Mucosa of stomach (tissue), 1 donor: ENCODE data around the gene TWIST2.

Source experiments
- H3K27me3 ChIP-seq: one replicate; pipeline ENCODE4 v1.7.0; 2013; ENCODE audit warnings: mild to moderate bottlenecking, low read length; ENCODE audit not compliant: control insufficient read depth, insufficient read depth
- H3K36me3 ChIP-seq: one replicate; pipeline ENCODE4 v1.7.0; 2013; ENCODE audit warnings: low read length; ENCODE audit not compliant: control insufficient read depth, insufficient read depth
- H3K4me1 ChIP-seq: one replicate; pipeline ENCODE4 v1.7.0; 2013; ENCODE audit warnings: mild to moderate bottlenecking, low read length; ENCODE audit not compliant: control insufficient read depth, insufficient read depth
- H3K4me3 ChIP-seq: one replicate; pipeline ENCODE4 v1.7.0; 2013; ENCODE audit warnings: low read length
- H3K9ac ChIP-seq: one replicate; pipeline ENCODE4 v1.7.0; 2013; ENCODE audit warnings: mild to moderate bottlenecking, low read length, moderate library complexity
- H3K9me3 ChIP-seq: one replicate; pipeline ENCODE4 v1.7.0; 2013; ENCODE audit warnings: mild to moderate bottlenecking, low read length, moderate library complexity; ENCODE audit not compliant: control insufficient read depth
- donor health status: Pancreatic carcinoma.

Gene TWIST2

DNA sequence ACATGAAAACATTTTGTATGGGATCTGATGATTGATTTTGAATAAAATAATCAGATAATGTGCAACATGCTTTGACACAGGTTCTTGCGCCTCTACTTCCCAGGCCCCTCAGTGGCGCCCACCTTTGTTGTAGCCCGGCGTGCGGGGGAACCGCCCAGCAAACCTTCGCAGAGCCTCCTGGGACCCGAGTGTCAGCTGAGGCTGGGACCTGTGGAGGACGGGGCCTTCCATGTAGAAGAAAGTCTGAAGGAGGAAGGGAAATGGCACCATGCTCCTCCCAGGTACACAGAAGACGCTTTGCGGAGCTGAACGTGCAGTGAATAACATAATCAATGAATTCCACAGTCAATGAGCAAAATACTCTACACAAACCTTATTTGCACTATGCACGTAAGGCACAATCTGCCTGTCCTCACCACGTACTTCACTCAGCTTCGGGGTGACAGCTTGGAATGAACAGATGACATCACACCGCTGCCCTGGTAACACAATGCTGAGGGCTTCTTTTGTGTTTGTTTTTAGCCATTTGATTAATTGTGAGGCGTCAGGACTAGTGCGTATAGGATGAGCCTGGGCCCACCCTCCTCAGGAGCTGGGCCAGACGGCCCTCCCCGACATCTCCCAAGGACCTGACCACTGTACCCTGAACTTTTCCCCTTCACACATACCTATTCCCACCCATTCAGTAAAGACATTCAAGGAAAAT is 78.1 kb downstream of the TWIST2 start:
- Histone ChIP-seq H3K4me3 (no peak overlapping the region), H3K9ac (no peak overlapping the region), H3K27me3 (peaks cover 3% of the 10 kb centered on the region), H3K36me3 (no peaks in the 10 kb centered on the region), H3K9me3 (no peaks in the 10 kb centered on the region), H3K4me1 (no peaks in the 10 kb centered on the region)

DNA sequence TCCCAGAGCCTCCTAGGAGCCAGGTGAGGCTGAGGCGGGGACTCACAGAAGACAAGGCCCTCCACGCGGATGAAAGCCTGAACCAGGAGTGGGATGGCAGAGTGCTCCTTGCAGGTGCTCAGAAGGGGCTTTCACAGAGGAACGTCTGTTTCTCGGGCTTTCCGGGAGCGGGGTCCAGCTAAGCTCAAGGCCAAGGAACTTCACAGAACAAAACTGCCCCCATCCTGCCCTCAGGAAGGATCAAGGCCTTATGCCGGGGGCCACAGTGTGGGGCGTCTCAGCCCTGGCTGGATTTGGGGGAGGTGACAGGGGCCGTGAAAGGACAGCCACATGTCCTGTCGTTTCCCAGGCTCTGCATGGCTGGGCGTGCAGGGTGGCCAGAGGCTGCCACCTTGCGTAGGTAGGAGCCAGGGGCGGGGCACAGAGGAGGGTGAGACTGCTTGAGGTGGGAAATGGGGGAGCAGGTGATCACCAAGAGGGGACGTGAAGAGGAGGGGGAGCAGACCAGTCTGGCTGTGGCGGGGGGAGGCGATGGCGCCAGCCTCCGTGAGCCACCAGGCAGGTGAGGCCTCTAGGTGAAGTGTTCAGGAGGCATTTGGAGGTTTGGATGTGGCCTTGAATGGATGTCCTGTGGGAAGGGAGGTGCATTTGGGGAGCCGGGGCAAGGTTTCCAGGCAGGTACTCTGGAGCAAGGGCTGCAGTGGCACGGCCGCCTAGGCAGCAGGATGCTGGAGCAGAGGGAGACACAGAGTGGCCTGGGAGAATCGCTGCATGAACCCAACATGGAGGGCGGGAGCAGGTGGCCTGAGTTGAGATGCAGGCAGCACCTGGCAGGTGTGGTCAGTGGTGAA is 79.1 kb downstream of the TWIST2 start:
- Histone ChIP-seq H3K9ac (no peak overlapping the region), H3K36me3 (no peaks in the 10 kb centered on the region), H3K4me3 (no peak overlapping the region), H3K4me1 (no peaks in the 10 kb centered on the region), H3K27me3 (peaks cover 3% of the 10 kb centered on the region), H3K9me3 (no peaks in the 10 kb centered on the region)

DNA sequence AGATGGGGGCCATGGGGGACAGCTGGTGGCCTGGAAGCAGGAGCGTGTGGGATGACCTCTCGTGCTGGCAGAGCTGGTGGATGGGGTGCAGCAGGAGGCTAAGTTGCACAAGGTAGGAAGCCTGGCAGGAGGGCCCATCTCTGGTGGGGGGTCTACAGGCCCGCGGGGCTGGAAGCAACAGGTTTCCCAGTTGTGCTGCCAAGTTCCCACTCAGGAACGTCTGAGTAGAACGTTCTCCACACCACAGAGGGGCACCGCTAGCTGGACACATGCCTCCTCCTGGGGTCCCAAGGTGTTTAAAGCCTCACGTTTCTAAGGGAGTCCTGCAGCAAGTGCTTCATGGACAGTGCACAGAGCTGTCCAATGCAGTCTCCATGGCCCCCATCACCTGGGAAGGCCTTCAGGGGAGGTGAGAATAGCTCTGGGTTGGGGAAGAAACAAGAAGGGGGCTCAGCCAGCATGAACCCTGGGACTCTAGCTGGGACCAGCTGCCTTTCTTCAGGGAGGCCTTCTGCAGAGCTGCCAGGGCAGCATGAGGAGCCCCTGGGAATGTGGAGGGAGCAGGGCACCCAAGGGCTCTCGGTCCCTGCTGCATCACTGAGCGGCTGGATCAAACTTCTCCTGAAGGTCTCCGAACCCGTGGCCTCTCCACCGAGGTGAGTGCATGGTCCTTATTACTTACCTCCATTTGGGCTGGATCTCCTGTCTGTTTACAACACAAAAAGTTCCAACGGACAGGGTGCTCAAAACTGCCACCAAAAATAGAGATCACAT is 80.0 kb downstream of the TWIST2 start:
- H3K9ac ChIP-seq = no peak overlapping the region
- H3K27me3 ChIP-seq = peaks cover 3% of the 10 kb centered on the region
- no peaks in the 10 kb centered on the region for H3K4me1 ChIP-seq
- no peaks in the 10 kb centered on the region for H3K9me3 ChIP-seq
- no peak overlapping the region for H3K4me3 ChIP-seq
- no peaks in the 10 kb centered on the region for H3K36me3 ChIP-seq

DNA sequence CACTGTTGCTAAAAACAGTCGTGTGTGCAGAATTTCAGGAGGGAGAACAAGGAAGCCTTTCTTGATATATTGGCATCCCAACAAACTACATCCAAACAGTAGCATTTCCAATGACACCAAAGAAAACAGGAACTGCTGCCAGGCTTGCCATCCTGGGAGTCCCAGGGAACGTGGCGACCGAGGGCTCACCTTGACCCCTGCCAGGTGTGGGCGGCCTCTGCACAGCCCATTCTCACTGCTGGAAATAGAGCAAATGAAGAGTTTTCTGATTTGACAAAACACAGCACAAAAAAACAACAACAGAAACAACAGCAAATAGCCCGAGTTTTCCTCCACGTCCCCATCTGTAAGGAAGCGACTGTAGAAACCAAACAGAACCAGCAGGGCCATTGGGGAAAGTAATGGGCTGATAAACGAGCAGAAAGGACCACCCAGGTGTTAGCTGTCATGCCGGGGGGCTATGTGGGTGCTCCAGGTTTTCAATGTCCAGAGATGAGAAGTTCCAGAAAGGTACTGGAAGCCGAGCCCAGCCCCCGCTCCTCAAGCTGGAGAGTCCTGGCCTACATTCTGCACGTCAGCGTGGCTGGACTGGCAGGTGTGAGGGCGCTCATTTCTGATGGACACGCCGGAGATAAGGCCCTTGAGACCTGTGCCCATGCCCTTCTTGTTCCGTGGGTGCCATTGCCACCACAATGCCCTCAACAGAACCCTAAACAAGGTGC is 80.8 kb downstream of the TWIST2 start:
- Histone ChIP-seq H3K9me3 (no peaks in the 10 kb centered on the region), H3K9ac (no peak overlapping the region), H3K4me3 (no peak overlapping the region), H3K27me3 (peaks cover 3% of the 10 kb centered on the region), H3K4me1 (no peaks in the 10 kb centered on the region), H3K36me3 (no peaks in the 10 kb centered on the region)

DNA sequence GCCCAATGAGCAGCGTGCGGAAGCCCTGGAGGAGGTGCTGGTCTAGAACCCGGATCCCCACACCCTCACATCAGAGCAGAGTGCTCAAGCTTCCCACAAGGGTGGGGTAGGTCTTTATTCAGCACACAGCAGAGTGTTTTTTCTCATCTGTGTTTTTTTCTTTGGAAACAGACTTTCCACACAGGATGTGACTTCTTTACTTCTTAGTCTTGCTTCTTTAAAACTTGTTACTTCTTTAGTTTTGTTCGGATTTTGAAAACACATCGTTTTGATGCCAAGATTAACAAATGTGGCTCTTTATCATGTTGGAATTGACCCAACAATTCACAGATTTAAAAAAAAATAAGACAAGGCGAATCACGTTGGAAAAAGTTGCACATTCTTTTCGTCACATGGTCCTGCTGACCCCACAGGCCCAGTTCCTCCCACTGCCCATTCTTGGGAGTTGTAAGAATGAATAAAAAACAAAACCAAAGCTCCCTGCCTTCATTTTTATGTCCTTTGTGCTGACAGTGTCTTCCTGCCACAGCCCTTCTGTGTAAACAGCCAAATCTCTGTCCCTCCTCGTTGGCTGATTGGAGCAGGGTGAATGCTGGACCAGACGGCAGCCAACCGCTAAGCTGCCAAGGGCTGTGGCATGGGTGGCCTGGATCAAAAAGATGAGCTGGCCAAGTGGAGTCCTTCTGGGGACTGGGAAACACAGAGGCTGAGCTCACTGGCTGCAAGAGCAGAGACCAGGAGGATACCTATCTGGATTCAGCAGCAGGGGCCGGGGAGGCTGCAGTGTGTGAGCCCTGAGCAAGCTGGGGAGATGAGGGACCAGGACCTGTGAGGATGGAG is 81.6 kb downstream of the TWIST2 start:
- Histone ChIP-seq H3K9me3 (no peaks in the 10 kb centered on the region), H3K36me3 (no peaks in the 10 kb centered on the region), H3K4me1 (no peaks in the 10 kb centered on the region), H3K4me3 (no peak overlapping the region), H3K9ac (no peak overlapping the region), H3K27me3 (peaks cover 3% of the 10 kb centered on the region)

DNA sequence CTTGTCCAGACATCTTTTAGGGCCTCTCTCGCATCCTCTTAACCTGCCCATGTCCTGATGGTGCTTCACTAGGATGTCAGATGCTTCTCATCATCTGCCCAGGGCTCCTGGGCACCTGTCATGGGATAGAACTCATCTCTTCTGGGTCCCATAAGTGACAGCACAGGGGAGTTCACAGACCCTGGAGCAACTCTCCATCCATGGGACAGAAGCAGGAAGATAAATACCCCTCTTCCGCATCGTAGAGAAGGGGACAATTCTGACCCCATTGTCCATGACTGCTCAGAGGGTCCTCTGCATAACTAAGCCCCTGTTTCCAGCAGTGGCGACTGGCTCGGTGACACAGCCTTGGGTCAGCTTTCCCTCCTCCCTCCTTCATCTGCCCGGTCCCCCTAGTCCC is 82.3 kb downstream of the TWIST2 start:
- no peak overlapping the region for H3K9ac ChIP-seq
- H3K9me3 ChIP-seq = no peaks in the 10 kb centered on the region
- no peaks in the 10 kb centered on the region for H3K27me3 ChIP-seq

DNA sequence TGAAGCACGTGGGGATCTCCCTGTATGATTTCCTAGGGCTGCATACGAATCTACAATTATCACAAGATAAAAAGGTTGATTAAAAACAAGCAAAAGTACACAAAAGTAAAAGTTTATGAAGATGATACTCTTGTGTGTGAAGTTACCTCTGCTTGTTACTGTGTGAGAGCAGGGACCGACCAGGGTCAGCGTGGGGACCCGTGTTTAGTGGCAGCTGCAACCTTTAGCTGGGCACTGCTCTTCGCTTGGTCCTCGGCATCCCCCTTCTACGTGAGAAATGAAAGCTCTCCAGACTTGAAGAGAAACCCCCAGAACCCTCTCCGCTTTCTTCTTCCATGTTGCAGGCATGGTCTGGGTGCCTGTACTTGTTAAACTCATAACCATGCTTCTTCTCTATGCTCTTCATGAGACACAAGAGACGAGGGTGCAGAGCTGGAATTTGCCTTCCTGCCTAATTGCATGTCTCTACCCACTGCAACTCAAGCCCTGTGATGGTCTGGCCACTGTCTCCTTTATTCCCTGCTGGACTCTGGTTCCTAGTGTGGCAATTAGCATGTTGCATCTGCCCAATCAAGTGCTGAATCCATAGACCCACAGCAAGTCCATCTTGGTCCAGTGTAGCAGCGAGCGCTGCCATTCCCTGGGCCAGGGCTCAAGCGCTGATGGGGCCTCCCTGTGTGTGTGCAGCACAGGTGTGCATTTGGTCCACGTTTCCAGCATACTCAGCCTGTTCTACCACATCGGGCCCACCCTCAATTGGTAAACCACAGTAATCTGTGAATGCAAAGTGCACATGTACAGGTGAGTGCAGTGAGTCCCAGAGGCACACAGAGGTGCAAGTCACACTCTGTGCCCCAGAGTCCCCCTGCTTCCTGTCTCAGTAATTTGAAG is 88.5 kb downstream of the TWIST2 start:
- Histone ChIP-seq H3K4me3 (no peak overlapping the region), H3K4me1 (no peaks in the 10 kb centered on the region), H3K27me3 (no peaks in the 10 kb centered on the region), H3K9me3 (no peaks in the 10 kb centered on the region), H3K36me3 (no peaks in the 10 kb centered on the region), H3K9ac (no peak overlapping the region)

More for the DNA sequence above, 82.3 kb downstream of the TWIST2 start:
- Histone ChIP-seq H3K4me3 (no peak overlapping the region), H3K4me1 (no peaks in the 10 kb centered on the region), H3K36me3 (no peaks in the 10 kb centered on the region)

DNA sequence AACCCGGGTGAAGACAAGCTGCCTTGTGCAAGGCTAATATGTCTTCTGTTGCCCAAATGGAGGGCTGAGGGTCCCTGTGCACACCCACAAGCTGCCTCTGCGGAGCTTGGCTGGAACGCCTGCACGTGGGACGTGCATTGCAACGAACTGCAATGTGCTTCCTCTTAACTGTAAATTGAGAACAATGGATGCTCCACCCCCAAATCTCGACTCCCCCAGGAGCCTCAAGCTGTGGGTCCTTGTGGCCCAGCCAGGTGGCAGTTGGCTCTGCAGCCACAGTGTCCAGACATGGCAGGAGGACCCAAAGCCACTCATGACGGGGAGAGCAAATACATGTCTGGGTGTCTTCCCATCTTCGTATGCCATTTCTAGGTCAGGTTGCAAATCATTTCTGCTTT is 90.1 kb downstream of the TWIST2 start:
- H3K36me3 ChIP-seq = no peaks in the 10 kb centered on the region
- H3K27me3 ChIP-seq = no peaks in the 10 kb centered on the region
- H3K4me1 ChIP-seq = no peaks in the 10 kb centered on the region
- no peak overlapping the region for H3K4me3 ChIP-seq
- H3K9me3 ChIP-seq = no peaks in the 10 kb centered on the region
- no peak overlapping the region for H3K9ac ChIP-seq

DNA sequence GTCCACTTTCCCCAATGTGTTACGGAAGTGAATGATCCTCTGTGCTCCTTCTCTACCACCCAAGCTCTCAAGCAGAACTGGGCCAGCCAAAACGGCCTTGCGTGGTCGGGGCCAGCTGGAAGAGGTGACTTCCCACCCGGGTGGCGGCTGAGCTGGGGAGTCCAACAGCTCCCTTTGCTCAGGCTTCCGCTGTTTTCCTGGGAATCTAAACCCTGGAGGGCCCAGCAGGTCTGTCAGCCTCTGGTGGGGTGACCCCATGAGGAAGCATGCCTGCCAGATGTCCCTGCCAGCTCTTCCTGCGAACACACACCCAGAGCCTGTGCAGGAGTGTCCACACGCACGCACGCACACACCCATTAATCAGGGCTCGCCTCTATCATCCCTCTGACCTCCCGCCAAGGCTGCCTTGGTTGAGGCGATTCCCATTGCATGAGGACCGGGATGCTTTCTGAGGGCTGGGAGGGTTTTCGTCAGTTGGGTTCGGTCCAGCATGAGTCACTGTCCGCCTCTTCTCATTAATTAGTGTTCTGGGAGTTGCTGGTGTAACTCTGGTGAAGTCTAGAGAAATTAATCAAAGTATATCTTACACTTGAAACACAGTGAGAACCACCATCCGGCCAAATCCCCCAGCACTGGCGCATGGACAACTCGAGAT is 90.6 kb downstream of the TWIST2 start:
- no peaks in the 10 kb centered on the region for H3K4me1 ChIP-seq
- H3K9me3 ChIP-seq = no peaks in the 10 kb centered on the region
- H3K4me3 ChIP-seq = no peak overlapping the region
- H3K36me3 ChIP-seq = no peaks in the 10 kb centered on the region
- H3K9ac ChIP-seq = no peak overlapping the region
- no peaks in the 10 kb centered on the region for H3K27me3 ChIP-seq

DNA sequence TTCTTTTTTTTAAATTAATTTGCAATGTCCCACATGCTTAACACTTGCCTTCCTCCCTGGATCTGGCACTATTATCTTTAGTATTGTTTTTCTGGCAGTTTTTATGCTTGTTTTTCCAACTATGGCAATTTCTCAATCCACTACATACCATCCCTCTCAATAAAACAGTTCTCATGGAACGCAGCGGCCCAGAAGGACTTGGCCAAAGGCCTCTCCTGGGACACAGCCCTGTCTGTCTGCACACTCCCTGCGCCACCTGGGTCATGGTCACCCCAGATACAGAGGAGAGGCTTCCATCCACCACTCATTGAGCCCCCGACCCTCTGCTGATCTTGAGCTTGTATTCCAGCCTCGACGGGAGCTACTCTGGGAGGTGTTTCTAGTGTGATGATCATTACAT is 91.2 kb downstream of the TWIST2 start:
- Histone ChIP-seq H3K36me3 (no peaks in the 10 kb centered on the region), H3K4me3 (no peak overlapping the region), H3K9me3 (no peaks in the 10 kb centered on the region), H3K27me3 (no peaks in the 10 kb centered on the region), H3K9ac (no peak overlapping the region), H3K4me1 (no peaks in the 10 kb centered on the region)
